Chondrocyte (in vitro differentiated cells): ENCODE results near the gene SLC35F3. TPM values are rescaled to one million over a fixed set of nuclear protein-coding genes. Genes with fewer than 3 reads are reported as not detected.

Experiments used
- DNase-seq: peaks from one replicate; pipeline ENCODE4 v3.0.0; 2021; ENCODE audit warnings: mixed read lengths, low spot score
- H3K27ac Mint-ChIP-seq: one replicate; pipeline ENCODE4 v1.8.0; 2021; ENCODE audit warnings: mild to moderate bottlenecking, moderate library complexity, mixed read lengths; ENCODE audit not compliant: unreplicated experiment
- H3K27me3 Mint-ChIP-seq: 2 replicates; pipeline ENCODE4 v1.8.0; 2021; ENCODE audit warnings: low read depth, mixed read lengths
- H3K36me3 Mint-ChIP-seq: 2 replicates; pipeline ENCODE4 v1.8.0; 2021; ENCODE audit warnings: low read depth, mixed read lengths
- H3K4me1 Mint-ChIP-seq: 2 replicates; pipeline ENCODE4 v1.8.0; 2021; ENCODE audit warnings: low read depth, mild to moderate bottlenecking, mixed read lengths
- H3K4me3 Mint-ChIP-seq: one replicate; pipeline ENCODE4 v1.8.0; 2021; ENCODE audit warnings: mild to moderate bottlenecking, moderate library complexity, mixed read lengths; ENCODE audit not compliant: unreplicated experiment
- H3K9me3 Mint-ChIP-seq: 2 replicates; pipeline ENCODE4 v1.8.0; 2021; ENCODE audit warnings: low read depth, mixed read lengths
- CTCF ChIP-seq: fragments of 200-600 bp; sonication (generic); IDR thresholded peaks from 2 replicates; pipeline ENCODE4 v1.5.0; 2021; ENCODE audit warnings: antibody characterized with exemption, mild to moderate bottlenecking, moderate library complexity
- total RNA-seq: library from RNA; stranded (reverse); gene quantifications from 3 replicates; pipeline ENCODE4 v1.2.1, GENCODE V29; 2021

Gene SLC35F3
- total RNA-seq, 1 donor from 2014 or later, result not detected

- no peaks in the 10 kb centered on the region for H3K4me1 Mint-ChIP-seq
- H3K9me3 Mint-ChIP-seq, result no peaks in the 10 kb centered on the region
- no peak for TF ChIP-seq CTCF
- H3K27me3 Mint-ChIP-seq, result peaks cover 15% of the 10 kb centered on the region
- no peaks in the 10 kb centered on the region for H3K36me3 Mint-ChIP-seq
- no peak overlapping the region for H3K27ac Mint-ChIP-seq
- DNase-seq, result no peak
- no peak overlapping the region for H3K4me3 Mint-ChIP-seq
These were observed 259.7 kb downstream of the SLC35F3 start for GRCh38 chr1:234164098-234164709.

GRCh38 chr1:234168061-234168724 lies 263.7 kb downstream of the SLC35F3 start:
- DNase-seq, result no peak
- TF ChIP-seq CTCF, result no peak
- no peaks in the 10 kb centered on the region for H3K9me3 Mint-ChIP-seq
- no peaks in the 10 kb centered on the region for H3K4me1 Mint-ChIP-seq
- no peaks in the 10 kb centered on the region for H3K36me3 Mint-ChIP-seq
- H3K27me3 Mint-ChIP-seq, result peaks cover 11% of the 10 kb centered on the region
- H3K4me3 Mint-ChIP-seq, result no peak overlapping the region
- H3K27ac Mint-ChIP-seq, result no peak overlapping the region

GRCh38 chr1:234169161-234169849 lies 264.8 kb downstream of the SLC35F3 start:
- H3K4me1 Mint-ChIP-seq, result no peaks in the 10 kb centered on the region
- no peaks in the 10 kb centered on the region for H3K36me3 Mint-ChIP-seq
- H3K9me3 Mint-ChIP-seq, result no peaks in the 10 kb centered on the region
- no peak overlapping the region for H3K4me3 Mint-ChIP-seq
- H3K27me3 Mint-ChIP-seq, result peaks cover 3% of the 10 kb centered on the region
- no peak overlapping the region for H3K27ac Mint-ChIP-seq
- TF ChIP-seq CTCF, result no peak
- no peak for DNase-seq

- Mint-ChIP-seq H3K36me3 (no peaks in the 10 kb centered on the region), H3K27me3 (peaks cover 2% of the 10 kb centered on the region), H3K4me1 (no peaks in the 10 kb centered on the region), H3K4me3 (no peak overlapping the region), H3K27ac (no peak overlapping the region), H3K9me3 (no peaks in the 10 kb centered on the region)
- TF ChIP-seq CTCF, result no peak
- DNase-seq, result no peak
These were observed 265.6 kb downstream of the SLC35F3 start for GRCh38 chr1:234170067-234170466.

- Mint-ChIP-seq H3K4me1 (no peaks in the 10 kb centered on the region), H3K9me3 (no peaks in the 10 kb centered on the region), H3K27me3 (peaks cover 2% of the 10 kb centered on the region), H3K36me3 (no peaks in the 10 kb centered on the region), H3K4me3 (no peak overlapping the region), H3K27ac (no peak overlapping the region)
- TF ChIP-seq CTCF, result no peak
- no peak for DNase-seq
These were observed 266.1 kb downstream of the SLC35F3 start for GRCh38 chr1:234170622-234171021.
